ENCODE measurements around the gene ZACN.

Gene ZACN

DNA sequence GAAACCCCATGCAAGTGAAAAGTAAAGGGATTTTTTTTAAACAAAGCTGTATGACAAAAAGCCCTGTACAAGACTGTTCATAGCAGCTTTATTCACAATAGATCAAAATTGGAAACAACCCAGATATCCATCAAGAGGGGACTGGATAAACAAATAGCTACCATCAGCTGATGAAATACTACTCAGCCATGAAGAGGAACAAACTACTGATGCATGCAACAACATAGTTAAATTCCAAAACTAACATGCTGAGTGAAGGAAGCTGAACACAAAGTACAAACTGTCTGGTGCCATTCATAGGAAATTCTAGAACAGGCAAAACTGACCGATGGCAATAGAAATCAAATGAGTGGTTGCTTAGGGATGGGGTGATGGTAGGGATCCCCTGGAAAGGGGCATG, 46.9 kb downstream of the ZACN start:
- Histone ChIP-seq H3F3A (ENCODE audit: insufficient read depth) (no peaks in the 10 kb centered on the region), H3K4me2 (ENCODE audit: low read depth, low read length, poor library complexity, severe bottlenecking) (no peak overlapping the region), H3K9me3 (ENCODE audit: insufficient read depth, low read length) (no peaks in the 10 kb centered on the region), H3K4me3 (ENCODE audit: insufficient read depth, low read length, poor library complexity, severe bottlenecking) (no peak overlapping the region), H3K9ac (ENCODE audit: low read length) (no peak overlapping the region), H2AFZ (ENCODE audit: low read depth, low read length, severe bottlenecking) (no peak overlapping the region), H3K27me3 (ENCODE audit: low read length) (no peaks in the 10 kb centered on the region), H3K27ac (ENCODE audit: low read depth, low read length) (no peak overlapping the region), H3K9me2 (replicated peaks; ENCODE audit: insufficient read depth, low read length) (no peaks in the 10 kb centered on the region), H4K20me1 (ENCODE audit: low read depth, low read length) (no peaks in the 10 kb centered on the region), H3K79me2 (ENCODE audit: insufficient read depth, low read length) (no peaks in the 10 kb centered on the region), H3K36me3 (ENCODE audit: low read length) (no peaks in the 10 kb centered on the region)
- TF ChIP-seq, protein P1, sequence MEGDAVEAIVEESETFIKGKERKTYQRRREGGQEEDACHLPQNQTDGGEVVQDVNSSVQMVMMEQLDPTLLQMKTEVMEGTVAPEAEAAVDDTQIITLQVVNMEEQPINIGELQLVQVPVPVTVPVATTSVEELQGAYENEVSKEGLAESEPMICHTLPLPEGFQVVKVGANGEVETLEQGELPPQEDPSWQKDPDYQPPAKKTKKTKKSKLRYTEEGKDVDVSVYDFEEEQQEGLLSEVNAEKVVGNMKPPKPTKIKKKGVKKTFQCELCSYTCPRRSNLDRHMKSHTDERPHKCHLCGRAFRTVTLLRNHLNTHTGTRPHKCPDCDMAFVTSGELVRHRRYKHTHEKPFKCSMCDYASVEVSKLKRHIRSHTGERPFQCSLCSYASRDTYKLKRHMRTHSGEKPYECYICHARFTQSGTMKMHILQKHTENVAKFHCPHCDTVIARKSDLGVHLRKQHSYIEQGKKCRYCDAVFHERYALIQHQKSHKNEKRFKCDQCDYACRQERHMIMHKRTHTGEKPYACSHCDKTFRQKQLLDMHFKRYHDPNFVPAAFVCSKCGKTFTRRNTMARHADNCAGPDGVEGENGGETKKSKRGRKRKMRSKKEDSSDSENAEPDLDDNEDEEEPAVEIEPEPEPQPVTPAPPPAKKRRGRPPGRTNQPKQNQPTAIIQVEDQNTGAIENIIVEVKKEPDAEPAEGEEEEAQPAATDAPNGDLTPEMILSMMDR (IDR thresholded peaks at IDR 0.05; ENCODE audit: insufficient read depth, low read length, poor library complexity, severe bottlenecking) = no peak
- TF ChIP-seq EZH2phosphoT487 (conservative IDR thresholded peaks at IDR 0.05; ENCODE audit: low read length) = no peak

DNA sequence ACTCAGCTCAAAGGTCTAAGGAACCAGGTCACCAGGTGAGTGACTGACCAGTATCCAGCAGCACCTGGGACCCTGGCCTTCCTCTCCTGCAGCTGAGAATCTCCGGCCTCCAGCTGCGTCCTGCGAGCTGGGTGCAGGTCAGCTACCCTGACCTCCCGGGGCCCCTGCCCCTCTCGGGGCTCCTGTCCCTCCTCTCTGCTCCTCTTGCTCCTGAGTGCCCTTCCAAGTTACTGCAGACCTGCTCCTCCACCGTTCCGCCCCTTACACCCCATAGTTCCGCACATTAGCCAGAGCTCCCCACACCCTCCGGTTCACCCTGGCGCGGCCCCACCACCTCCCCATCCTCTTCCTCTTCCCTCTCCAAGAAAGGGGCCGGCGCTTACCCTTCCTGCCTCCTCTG, 51.5 kb downstream of the ZACN start:
- no peak overlapping the region for H3K4me3 ChIP-seq (ENCODE audit: insufficient read depth, low read length, poor library complexity, severe bottlenecking)

DNA sequence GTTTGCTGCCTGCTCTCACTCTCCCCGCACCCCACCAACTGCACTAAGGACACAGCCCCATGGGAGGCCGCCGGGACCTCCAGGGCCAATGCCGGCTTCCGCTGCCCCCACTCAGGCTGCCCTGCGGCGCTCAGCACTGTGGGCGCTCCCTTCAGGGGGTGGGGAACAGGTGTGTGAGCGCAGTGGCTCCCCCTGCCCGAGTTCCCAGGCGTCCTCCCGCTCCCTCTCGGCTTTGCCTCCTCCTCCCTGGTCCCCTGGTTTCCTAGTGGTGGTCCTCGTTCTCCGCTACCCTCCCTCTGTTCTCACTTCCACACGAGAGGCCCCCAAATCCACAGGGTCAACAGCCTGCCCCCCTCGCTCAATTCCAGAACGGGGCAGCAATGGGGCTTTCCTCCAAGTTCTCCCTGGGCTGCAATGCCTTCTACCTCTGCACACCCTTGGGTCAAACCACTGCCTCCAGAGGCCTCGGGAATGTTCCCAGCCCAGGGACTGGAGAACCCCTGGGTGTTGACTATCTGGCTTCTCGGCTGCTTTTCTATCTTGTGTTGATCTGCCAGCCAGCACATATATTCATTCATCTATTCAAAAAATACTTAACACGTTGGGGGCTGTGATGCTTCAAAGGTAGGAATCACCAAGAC, 52.2 kb downstream of the ZACN start:
- no peak overlapping the region for H3K27ac ChIP-seq (ENCODE audit: low read depth, low read length)
- H3K9ac ChIP-seq (ENCODE audit: low read length) = no peak overlapping the region
- H3K4me2 ChIP-seq (ENCODE audit: low read depth, low read length, poor library complexity, severe bottlenecking) = no peak overlapping the region
- no peaks in the 10 kb centered on the region for H4K20me1 ChIP-seq (ENCODE audit: low read depth, low read length)
- H3K9me2 ChIP-seq (replicated peaks; ENCODE audit: insufficient read depth, low read length) = no peaks in the 10 kb centered on the region
- H3K36me3 ChIP-seq (ENCODE audit: low read length) = no peaks in the 10 kb centered on the region
- H3K79me2 ChIP-seq (ENCODE audit: insufficient read depth, low read length) = no peaks in the 10 kb centered on the region
- no peak overlapping the region for H3K4me3 ChIP-seq (ENCODE audit: insufficient read depth, low read length, poor library complexity, severe bottlenecking)
- no peak for TF ChIP-seq EZH2phosphoT487 (conservative IDR thresholded peaks at IDR 0.05; ENCODE audit: low read length)
- TF ChIP-seq, protein P1 (IDR thresholded peaks at IDR 0.05; ENCODE audit: insufficient read depth, low read length, poor library complexity, severe bottlenecking) = no peak
- no peaks in the 10 kb centered on the region for H3K9me3 ChIP-seq (ENCODE audit: insufficient read depth, low read length)
- no peaks in the 10 kb centered on the region for H3F3A ChIP-seq (ENCODE audit: insufficient read depth)
- H2AFZ ChIP-seq (ENCODE audit: low read depth, low read length, severe bottlenecking) = no peak overlapping the region
- no peaks in the 10 kb centered on the region for H3K27me3 ChIP-seq (ENCODE audit: low read length)

More for the DNA sequence above, 51.5 kb downstream of the ZACN start:
- Histone ChIP-seq H3F3A (ENCODE audit: insufficient read depth) (no peaks in the 10 kb centered on the region), H2AFZ (ENCODE audit: low read depth, low read length, severe bottlenecking) (no peak overlapping the region), H3K27me3 (ENCODE audit: low read length) (no peaks in the 10 kb centered on the region), H3K4me2 (ENCODE audit: low read depth, low read length, poor library complexity, severe bottlenecking) (no peak overlapping the region), H3K36me3 (ENCODE audit: low read length) (no peaks in the 10 kb centered on the region), H4K20me1 (ENCODE audit: low read depth, low read length) (no peaks in the 10 kb centered on the region), H3K9ac (ENCODE audit: low read length) (no peak overlapping the region), H3K27ac (ENCODE audit: low read depth, low read length) (no peak overlapping the region), H3K79me2 (ENCODE audit: insufficient read depth, low read length) (no peaks in the 10 kb centered on the region), H3K9me3 (ENCODE audit: insufficient read depth, low read length) (no peaks in the 10 kb centered on the region), H3K9me2 (replicated peaks; ENCODE audit: insufficient read depth, low read length) (no peaks in the 10 kb centered on the region)
- TF ChIP-seq EZH2phosphoT487 (conservative IDR thresholded peaks at IDR 0.05; ENCODE audit: low read length) = no peak
- TF ChIP-seq, protein P1 (IDR thresholded peaks at IDR 0.05; ENCODE audit: insufficient read depth, low read length, poor library complexity, severe bottlenecking) = no peak
